K562 (cell line): ENCODE measurements around the gene CLDND2. TPM values are rescaled to one million over a fixed set of nuclear protein-coding genes. Genes with fewer than 3 reads are reported as not detected.

ENCODE experiments used
- FUS ChIP-seq: fragments of 200-400 bp; formaldehyde crosslinking; optimal IDR thresholded peaks from 2 replicates; pipeline ENCODE3; 2017; ENCODE audit warnings: low read depth, low read length
- NR2C1 ChIP-seq, 2 experiments: fragments of 450-650 bp; IDR thresholded peaks; 2 replicates each; pipeline ENCODE4 v1.6.1; 2017; ENCODE audit warnings: mild to moderate bottlenecking in 2 of 2, antibody characterized with exemption in 1 of 2, inconsistent platforms in 1 of 2, missing compliant biosample characterization in 1 of 2, missing genetic modification characterization in 1 of 2
- RCOR1 ChIP-seq, 2 experiments: IDR thresholded peaks; 2 replicates each; pipeline ENCODE4 v1.6.1; 2012; ENCODE audit warnings: low read depth in 2 of 2, low read length in 2 of 2, borderline replicate concordance in 1 of 2, improper control_type of control experiment in 1 of 2
- SETDB1 ChIP-seq: IDR thresholded peaks from one replicate; pipeline ENCODE4 v1.6.1; 2012; ENCODE audit warnings: low read length, control low read depth, inconsistent platforms
- ZKSCAN1 ChIP-seq: fragments of 150-350 bp; IDR thresholded peaks from 2 replicates; pipeline ENCODE4 v1.6.1; 2016; ENCODE audit warnings: low read depth, low read length
- polyA plus RNA-seq, 8 experiments: library from polyadenylated mRNA; depleted of rRNA in 4 of 8; stranded (reverse) in 5 of 8; unstranded in 3 of 8; fragments of >200 nt; fragmentation: Nextera tagmentation in 2 of 8; fragmentation: Illumina TruSeq in 1 of 8; extraction: Ambion mirVana in 2 of 8; extraction: Trizol in 1 of 8; gene quantifications; 2 replicates each; pipeline versions ENCODE4 v1.2.1 to v1.2.3, GENCODE V29; 2011 to 2014; ENCODE audit warnings: inconsistent platforms in 1 of 8, missing spikeins in 1 of 8
- total RNA-seq, 7 experiments: library from RNA; depleted of rRNA in 6 of 7; stranded (reverse); fragments of >200 nt in 6 of 7; fragmentation: Illumina TruSeq in 2 of 7; extraction: Trizol in 2 of 7; gene quantifications; 2 replicates each; pipeline versions ENCODE4 v1.2.1 to v1.2.3, GENCODE V29; 2011 to 2021; ENCODE audit warnings: low replicate concordance in 1 of 7
- TF ChIP-seq, protein P1 (sequence below), 3 experiments: IDR thresholded peaks in 2 of 3; conservative IDR thresholded peaks in 1 of 3; 2 replicates each; pipeline ENCODE4 v1.5.1; 2011 to 2012; ENCODE audit warnings: low read length in 3 of 3, mild to moderate bottlenecking in 3 of 3, control low read depth in 2 of 3, improper control_type of control experiment in 1 of 3, inconsistent platforms in 1 of 3, low read depth in 1 of 3, mixed read lengths in 1 of 3, moderate library complexity in 1 of 3; ENCODE audit not compliant: insufficient read depth in 2 of 3
- TF ChIP-seq, protein P2 (sequence below): fragments of 250-450 bp; sonication (Bioruptor Pico); IDR thresholded peaks from 2 replicates; pipeline ENCODE4 v1.9.0; 2021; ENCODE audit warnings: mild to moderate bottlenecking
- TF ChIP-seq, protein P3 (sequence below): fragments of 450-650 bp; IDR thresholded peaks from 2 replicates; pipeline ENCODE4 v1.6.1; 2016; ENCODE audit warnings: mild to moderate bottlenecking, moderate library complexity

CLDND2 gene
- total and polyA plus RNA-seq, 9 of the 15 experiments (the other 6 are each of a cell fraction or from before 2014, with no cell fraction given) = 0.45 to 4.0 (median 1.2) TPM; not detected in 3

DNA sequence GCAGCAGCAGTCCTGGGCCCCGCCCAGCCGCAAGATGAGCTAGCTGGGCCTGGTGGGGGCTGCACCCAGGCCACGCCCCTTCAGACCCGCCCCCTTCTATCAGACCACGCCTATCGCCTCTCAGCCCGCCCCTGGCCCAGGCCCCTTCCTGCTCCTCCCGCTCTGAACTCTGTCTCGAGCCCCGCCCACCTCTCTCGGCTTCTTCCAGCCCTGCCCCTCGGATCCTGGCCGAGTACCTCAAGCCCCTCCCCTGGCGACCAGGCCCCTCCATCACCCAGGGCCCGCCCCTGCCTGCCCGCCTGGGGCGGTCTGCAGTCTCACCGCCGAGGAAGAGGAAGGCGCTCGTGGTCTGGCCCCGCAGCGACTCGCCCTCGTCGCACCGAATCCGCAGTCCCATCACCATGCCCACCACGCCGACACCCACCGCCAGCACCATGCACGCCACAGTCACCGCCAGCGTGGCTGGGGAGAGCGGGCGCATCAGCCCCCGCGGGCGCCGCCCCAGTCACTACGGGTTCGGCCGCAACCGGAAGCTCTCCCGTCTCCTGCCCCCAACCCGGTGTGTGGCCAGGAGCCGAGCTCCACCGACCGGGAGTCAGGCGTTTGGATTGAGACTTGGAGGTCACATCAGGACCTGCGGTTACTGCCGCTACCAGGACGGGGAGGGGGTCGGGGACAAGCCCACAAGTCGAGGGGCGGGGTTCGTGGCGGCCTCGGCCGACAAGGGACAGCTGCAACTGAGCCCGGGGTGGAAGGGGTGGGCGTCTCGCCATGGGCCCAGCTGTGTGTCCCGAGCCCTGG lies 1.0 kb downstream of the CLDND2 start (continued):
- TF ChIP-seq, protein P1, sequence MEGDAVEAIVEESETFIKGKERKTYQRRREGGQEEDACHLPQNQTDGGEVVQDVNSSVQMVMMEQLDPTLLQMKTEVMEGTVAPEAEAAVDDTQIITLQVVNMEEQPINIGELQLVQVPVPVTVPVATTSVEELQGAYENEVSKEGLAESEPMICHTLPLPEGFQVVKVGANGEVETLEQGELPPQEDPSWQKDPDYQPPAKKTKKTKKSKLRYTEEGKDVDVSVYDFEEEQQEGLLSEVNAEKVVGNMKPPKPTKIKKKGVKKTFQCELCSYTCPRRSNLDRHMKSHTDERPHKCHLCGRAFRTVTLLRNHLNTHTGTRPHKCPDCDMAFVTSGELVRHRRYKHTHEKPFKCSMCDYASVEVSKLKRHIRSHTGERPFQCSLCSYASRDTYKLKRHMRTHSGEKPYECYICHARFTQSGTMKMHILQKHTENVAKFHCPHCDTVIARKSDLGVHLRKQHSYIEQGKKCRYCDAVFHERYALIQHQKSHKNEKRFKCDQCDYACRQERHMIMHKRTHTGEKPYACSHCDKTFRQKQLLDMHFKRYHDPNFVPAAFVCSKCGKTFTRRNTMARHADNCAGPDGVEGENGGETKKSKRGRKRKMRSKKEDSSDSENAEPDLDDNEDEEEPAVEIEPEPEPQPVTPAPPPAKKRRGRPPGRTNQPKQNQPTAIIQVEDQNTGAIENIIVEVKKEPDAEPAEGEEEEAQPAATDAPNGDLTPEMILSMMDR (IDR thresholded peaks at IDR 0.05 in 2 of 3, conservative IDR thresholded peaks at IDR 0.05 in 1 of 3; ENCODE audit: insufficient read depth in 2 of 3, low read depth in 1 of 3, low read length in 3 of 3) = peak in 1 of 3 experiments; percentile 1; a peak in 1 of 6 replicates
- TF ChIP-seq, protein P2, sequence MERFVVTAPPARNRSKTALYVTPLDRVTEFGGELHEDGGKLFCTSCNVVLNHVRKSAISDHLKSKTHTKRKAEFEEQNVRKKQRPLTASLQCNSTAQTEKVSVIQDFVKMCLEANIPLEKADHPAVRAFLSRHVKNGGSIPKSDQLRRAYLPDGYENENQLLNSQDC (CRISPR knock-in tag) = no peak
- TF ChIP-seq ZKSCAN1 (peak; percentile 50; the same call in 1 of the 2 replicates), FUS (peak; percentile 65), SETDB1 (no peak), NR2C1 (IDR thresholded peaks at IDR 0.05) (no peak), NR2C1 (tag; IDR thresholded peaks at IDR 0.05) (peak; percentile 42; the same call in 1 of the 2 replicates), RCOR1 (IDR thresholded peaks at IDR 0.05; ENCODE audit: borderline replicate concordance in 1 of 2, low read depth in 2 of 2, low read length in 2 of 2) (peak in 1 of 2 experiments; percentile 8; a peak in 1 of 4 replicates)
- TF ChIP-seq, protein P3, sequence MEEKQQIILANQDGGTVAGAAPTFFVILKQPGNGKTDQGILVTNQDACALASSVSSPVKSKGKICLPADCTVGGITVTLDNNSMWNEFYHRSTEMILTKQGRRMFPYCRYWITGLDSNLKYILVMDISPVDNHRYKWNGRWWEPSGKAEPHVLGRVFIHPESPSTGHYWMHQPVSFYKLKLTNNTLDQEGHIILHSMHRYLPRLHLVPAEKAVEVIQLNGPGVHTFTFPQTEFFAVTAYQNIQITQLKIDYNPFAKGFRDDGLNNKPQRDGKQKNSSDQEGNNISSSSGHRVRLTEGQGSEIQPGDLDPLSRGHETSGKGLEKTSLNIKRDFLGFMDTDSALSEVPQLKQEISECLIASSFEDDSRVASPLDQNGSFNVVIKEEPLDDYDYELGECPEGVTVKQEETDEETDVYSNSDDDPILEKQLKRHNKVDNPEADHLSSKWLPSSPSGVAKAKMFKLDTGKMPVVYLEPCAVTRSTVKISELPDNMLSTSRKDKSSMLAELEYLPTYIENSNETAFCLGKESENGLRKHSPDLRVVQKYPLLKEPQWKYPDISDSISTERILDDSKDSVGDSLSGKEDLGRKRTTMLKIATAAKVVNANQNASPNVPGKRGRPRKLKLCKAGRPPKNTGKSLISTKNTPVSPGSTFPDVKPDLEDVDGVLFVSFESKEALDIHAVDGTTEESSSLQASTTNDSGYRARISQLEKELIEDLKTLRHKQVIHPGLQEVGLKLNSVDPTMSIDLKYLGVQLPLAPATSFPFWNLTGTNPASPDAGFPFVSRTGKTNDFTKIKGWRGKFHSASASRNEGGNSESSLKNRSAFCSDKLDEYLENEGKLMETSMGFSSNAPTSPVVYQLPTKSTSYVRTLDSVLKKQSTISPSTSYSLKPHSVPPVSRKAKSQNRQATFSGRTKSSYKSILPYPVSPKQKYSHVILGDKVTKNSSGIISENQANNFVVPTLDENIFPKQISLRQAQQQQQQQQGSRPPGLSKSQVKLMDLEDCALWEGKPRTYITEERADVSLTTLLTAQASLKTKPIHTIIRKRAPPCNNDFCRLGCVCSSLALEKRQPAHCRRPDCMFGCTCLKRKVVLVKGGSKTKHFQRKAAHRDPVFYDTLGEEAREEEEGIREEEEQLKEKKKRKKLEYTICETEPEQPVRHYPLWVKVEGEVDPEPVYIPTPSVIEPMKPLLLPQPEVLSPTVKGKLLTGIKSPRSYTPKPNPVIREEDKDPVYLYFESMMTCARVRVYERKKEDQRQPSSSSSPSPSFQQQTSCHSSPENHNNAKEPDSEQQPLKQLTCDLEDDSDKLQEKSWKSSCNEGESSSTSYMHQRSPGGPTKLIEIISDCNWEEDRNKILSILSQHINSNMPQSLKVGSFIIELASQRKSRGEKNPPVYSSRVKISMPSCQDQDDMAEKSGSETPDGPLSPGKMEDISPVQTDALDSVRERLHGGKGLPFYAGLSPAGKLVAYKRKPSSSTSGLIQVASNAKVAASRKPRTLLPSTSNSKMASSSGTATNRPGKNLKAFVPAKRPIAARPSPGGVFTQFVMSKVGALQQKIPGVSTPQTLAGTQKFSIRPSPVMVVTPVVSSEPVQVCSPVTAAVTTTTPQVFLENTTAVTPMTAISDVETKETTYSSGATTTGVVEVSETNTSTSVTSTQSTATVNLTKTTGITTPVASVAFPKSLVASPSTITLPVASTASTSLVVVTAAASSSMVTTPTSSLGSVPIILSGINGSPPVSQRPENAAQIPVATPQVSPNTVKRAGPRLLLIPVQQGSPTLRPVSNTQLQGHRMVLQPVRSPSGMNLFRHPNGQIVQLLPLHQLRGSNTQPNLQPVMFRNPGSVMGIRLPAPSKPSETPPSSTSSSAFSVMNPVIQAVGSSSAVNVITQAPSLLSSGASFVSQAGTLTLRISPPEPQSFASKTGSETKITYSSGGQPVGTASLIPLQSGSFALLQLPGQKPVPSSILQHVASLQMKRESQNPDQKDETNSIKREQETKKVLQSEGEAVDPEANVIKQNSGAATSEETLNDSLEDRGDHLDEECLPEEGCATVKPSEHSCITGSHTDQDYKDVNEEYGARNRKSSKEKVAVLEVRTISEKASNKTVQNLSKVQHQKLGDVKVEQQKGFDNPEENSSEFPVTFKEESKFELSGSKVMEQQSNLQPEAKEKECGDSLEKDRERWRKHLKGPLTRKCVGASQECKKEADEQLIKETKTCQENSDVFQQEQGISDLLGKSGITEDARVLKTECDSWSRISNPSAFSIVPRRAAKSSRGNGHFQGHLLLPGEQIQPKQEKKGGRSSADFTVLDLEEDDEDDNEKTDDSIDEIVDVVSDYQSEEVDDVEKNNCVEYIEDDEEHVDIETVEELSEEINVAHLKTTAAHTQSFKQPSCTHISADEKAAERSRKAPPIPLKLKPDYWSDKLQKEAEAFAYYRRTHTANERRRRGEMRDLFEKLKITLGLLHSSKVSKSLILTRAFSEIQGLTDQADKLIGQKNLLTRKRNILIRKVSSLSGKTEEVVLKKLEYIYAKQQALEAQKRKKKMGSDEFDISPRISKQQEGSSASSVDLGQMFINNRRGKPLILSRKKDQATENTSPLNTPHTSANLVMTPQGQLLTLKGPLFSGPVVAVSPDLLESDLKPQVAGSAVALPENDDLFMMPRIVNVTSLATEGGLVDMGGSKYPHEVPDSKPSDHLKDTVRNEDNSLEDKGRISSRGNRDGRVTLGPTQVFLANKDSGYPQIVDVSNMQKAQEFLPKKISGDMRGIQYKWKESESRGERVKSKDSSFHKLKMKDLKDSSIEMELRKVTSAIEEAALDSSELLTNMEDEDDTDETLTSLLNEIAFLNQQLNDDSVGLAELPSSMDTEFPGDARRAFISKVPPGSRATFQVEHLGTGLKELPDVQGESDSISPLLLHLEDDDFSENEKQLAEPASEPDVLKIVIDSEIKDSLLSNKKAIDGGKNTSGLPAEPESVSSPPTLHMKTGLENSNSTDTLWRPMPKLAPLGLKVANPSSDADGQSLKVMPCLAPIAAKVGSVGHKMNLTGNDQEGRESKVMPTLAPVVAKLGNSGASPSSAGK = 0 out of 2 replicates have a peak, but pooled peaks have one; percentile 71
